HCT116 (cell line): ENCODE measurements around the gene TEX22. TPM values are rescaled to one million over a fixed set of nuclear protein-coding genes. Genes with fewer than 3 reads are reported as not detected.

Source experiments
- ATAC-seq: fragments of 200-7000 bp; cut with Tn5 transposase; 2 replicates; pipeline ENCODE4 v1.9.1; 2020; ENCODE audit warnings: mild to moderate bottlenecking, moderate library complexity
- BruUV-seq: library from RNA; stranded (reverse); fragments of 400-500 nt; replicated peaks from 2 replicates; lab custom pipeline; 2021; lab: Mats Ljungman, UMichigan
- CTCF ChIA-PET: fragments of 300-600 bp; sonication (Branson Sonifier 250); formaldehyde crosslinking; loops from one replicate; lab custom pipeline; 2021; ENCODE audit warnings: antibody characterized with exemption; lab: Charles Lee
- POLR2A ChIA-PET: fragments of 300-600, 350-600 bp; sonication (Branson Sonifier 250); formaldehyde crosslinking; loops from one replicate; lab custom pipeline; 2021; ENCODE audit warnings: antibody characterized with exemption; lab: Charles Lee
- RAD21 ChIA-PET, 2 experiments: fragments of 300-600 bp; sonication (Branson Sonifier 250); formaldehyde crosslinking; loops; one replicate each; lab custom pipeline; 2023; ENCODE audit warnings: low total read pairs in 2 of 2; ENCODE audit not compliant: uncharacterized antibody in 2 of 2, unreplicated experiment in 2 of 2, low non-redundant PET in 1 of 2; lab: Charles Lee
- DNase-seq: peaks from one replicate; pipeline ENCODE4 v3.0.0-alpha.2; 2010; ENCODE audit warnings: low read depth, low spot score
- H2AFZ ChIP-seq: fragments of 200-600 bp; shearing (Covaris generic), sonication (generic); 2 replicates; pipeline ENCODE4 v1.6.1; 2017; ENCODE audit warnings: low read depth, mixed run types, mixed read lengths, antibody characterized with exemption, low read length; ENCODE audit not compliant: poor library complexity, severe bottlenecking
- H3K27ac ChIP-seq: 2 replicates; pipeline ENCODE4 v1.5.1; 2012; ENCODE audit warnings: low read depth, low read length
- H3K27me3 ChIP-seq: fragments of 200-600 bp; sonication (generic); 2 replicates; pipeline ENCODE4 v1.6.1; 2016; ENCODE audit warnings: mixed run types, low read length, mixed read lengths; ENCODE audit not compliant: insufficient read depth
- H3K36me3 ChIP-seq, 2 experiments: fragments of 200-500 bp in 1 of 2; fragments of 200-600 bp in 1 of 2; sonication (Bioruptor generic) in 1 of 2; sonication (generic) in 1 of 2; 2 replicates each; pipeline versions ENCODE4 v1.5.1 to v1.6.1; 2014 to 2016; ENCODE audit warnings: low read length in 2 of 2, inconsistent platforms in 1 of 2, mixed read lengths in 1 of 2, mixed run types in 1 of 2; ENCODE audit not compliant: insufficient read depth in 2 of 2, control insufficient read depth in 1 of 2
- H3K4me1 ChIP-seq, 2 experiments: fragments of 200-600 bp in 1 of 2; sonication (generic) in 1 of 2; 2 replicates each; pipeline versions ENCODE4 v1.5.1 to v1.6.1; 2012 to 2017; ENCODE audit warnings: low read length in 2 of 2, inconsistent platforms in 1 of 2, mild to moderate bottlenecking in 1 of 2, mixed read lengths in 1 of 2, mixed run types in 1 of 2, moderate library complexity in 1 of 2; ENCODE audit not compliant: insufficient read depth in 2 of 2, control insufficient read depth in 1 of 2
- H3K4me2 ChIP-seq: fragments of 200-600 bp; sonication (generic); 2 replicates; pipeline ENCODE4 v1.6.1; 2017; ENCODE audit warnings: mixed run types, low read length, mixed read lengths
- H3K4me3 ChIP-seq, 2 experiments: fragments of 200-600 bp in 1 of 2; sonication (generic) in 1 of 2; replicated peaks in 1 of 2; 2 replicates each; pipeline ENCODE4 v1.5.1; 2011 to 2016; ENCODE audit warnings: low read length in 2 of 2, control low read depth in 1 of 2, low read depth in 1 of 2, mild to moderate bottlenecking in 1 of 2, mixed read lengths in 1 of 2, mixed run types in 1 of 2
- H3K79me2 ChIP-seq: fragments of 200-600 bp; sonication (generic); 2 replicates; pipeline ENCODE4 v1.6.1; 2017; ENCODE audit warnings: mild to moderate bottlenecking, mixed run types, low read length, moderate library complexity, mixed read lengths; ENCODE audit not compliant: insufficient read depth
- H3K9ac ChIP-seq: fragments of 200-600 bp; sonication (generic); 2 replicates; pipeline ENCODE4 v1.6.1; 2016; ENCODE audit warnings: low read length, mixed read lengths
- H3K9me2 ChIP-seq: fragments of 200-600 bp; sonication (generic), shearing (Covaris generic); 2 replicates; pipeline ENCODE4 v1.6.1; 2017; ENCODE audit warnings: mixed run types, mild to moderate bottlenecking, moderate library complexity; ENCODE audit not compliant: insufficient read depth
- H3K9me3 ChIP-seq, 2 experiments: fragments of 200-500 bp in 1 of 2; fragments of 200-600 bp in 1 of 2; sonication (Bioruptor generic) in 1 of 2; sonication (generic) in 1 of 2; 2 replicates each; pipeline ENCODE4 v1.6.1; 2014 to 2017; ENCODE audit warnings: low read length in 2 of 2, mixed read lengths in 2 of 2, inconsistent platforms in 1 of 2, low read depth in 1 of 2, mild to moderate bottlenecking in 1 of 2, mixed run types in 1 of 2, moderate library complexity in 1 of 2; ENCODE audit not compliant: control insufficient read depth in 1 of 2, insufficient read depth in 1 of 2
- H4K20me1 ChIP-seq: fragments of 200-600 bp; sonication (generic), shearing (Covaris generic); 2 replicates; pipeline ENCODE4 v1.6.1; 2017; ENCODE audit warnings: mixed run types, mild to moderate bottlenecking, moderate library complexity; ENCODE audit not compliant: insufficient read depth
- EZH2phosphoT487 ChIP-seq: fragments of 200-600 bp; IDR thresholded peaks from 2 replicates; pipeline ENCODE4 v1.6.1; 2018; ENCODE audit warnings: antibody characterized with exemption, borderline replicate concordance
- FOSL1 ChIP-seq: IDR thresholded peaks from 2 replicates; pipeline ENCODE4 v1.6.1; 2012; ENCODE audit warnings: low read depth
- POLR2AphosphoS5 ChIP-seq: IDR thresholded peaks from 2 replicates; pipeline ENCODE4 v1.6.1; 2011; ENCODE audit warnings: mild to moderate bottlenecking, low read depth, low read length, moderate library complexity
- SP1 ChIP-seq: IDR thresholded peaks from 2 replicates; pipeline ENCODE4 v1.6.1; 2012; ENCODE audit warnings: low read depth
- SRF ChIP-seq: IDR thresholded peaks from 2 replicates; pipeline ENCODE4 v1.6.1; 2012; ENCODE audit warnings: low read depth
- intact Hi-C: fragments of 100-400 bp; cut with micrococcal nuclease; formaldehyde crosslinking; loops from 2 replicates; pipeline ENCODE4 v1.10.0; 2022
- total RNA-seq: library from RNA; stranded (reverse); gene quantifications from one replicate; pipeline ENCODE4 v1.2.1, GENCODE V29; 2021; ENCODE audit not compliant: unreplicated experiment
- TF ChIP-seq, protein P1 (sequence below): IDR thresholded peaks from 2 replicates; pipeline ENCODE4 v1.6.1; 2012; ENCODE audit warnings: low read depth
- TF ChIP-seq, protein P2 (sequence below), 3 experiments: fragments of 200-600 bp in 1 of 3; sonication (generic) in 1 of 3; IDR thresholded peaks in 2 of 3; conservative IDR thresholded peaks in 1 of 3; 2 replicates each; pipeline ENCODE4 v1.5.1; 2012 to 2017; ENCODE audit warnings: low read depth in 2 of 3, low read length in 2 of 3, antibody characterized with exemption in 1 of 3, borderline replicate concordance in 1 of 3, control low read depth in 1 of 3, mild to moderate bottlenecking in 1 of 3, mixed read lengths in 1 of 3, mixed run types in 1 of 3, moderate library complexity in 1 of 3; ENCODE audit not compliant: insufficient read depth in 1 of 3

The TEX22 gene
- total RNA-seq, 1 experiment from 2014 or later, result 3.8 TPM

DNA sequence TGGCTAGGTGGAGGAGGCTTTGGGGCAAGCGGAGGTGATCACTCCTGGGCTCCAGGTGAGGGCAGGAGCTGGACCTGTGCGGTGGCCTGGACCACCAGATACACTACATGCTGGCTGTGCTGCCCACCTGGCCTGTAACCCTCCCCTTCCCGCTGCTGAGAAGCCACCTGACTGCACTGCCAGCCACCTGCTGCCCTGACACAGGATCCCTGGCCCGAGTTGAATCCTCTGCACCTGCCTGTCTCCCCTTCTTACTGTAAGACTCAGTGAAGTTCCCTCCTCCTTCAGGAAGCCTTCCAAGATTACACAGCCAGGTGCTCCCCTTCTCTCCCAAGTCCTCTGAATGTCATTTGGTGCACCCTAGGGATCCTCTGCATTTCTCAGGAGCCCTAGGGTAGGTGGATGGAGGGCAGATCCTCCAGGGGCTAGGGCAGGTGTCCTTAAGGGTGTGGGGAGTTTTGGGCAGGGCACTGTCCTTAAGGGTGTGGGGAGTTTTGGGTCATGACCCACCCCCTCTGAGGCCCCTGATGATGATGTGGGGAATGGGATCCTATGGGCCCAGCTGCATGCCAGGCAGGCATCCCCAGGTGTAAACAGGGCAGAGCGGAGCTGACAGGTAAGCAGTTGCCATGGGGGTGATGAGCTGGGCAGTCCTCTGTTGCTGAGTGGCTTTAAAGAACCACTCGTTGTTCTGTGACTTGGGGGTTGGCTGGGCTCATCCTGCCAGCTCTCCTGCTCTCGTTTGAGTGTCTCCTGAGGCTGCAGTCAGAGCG is 14.6 kb downstream of the TEX22 start:
- no peak overlapping the region for H3K4me2 ChIP-seq
- TF ChIP-seq, protein P1, sequence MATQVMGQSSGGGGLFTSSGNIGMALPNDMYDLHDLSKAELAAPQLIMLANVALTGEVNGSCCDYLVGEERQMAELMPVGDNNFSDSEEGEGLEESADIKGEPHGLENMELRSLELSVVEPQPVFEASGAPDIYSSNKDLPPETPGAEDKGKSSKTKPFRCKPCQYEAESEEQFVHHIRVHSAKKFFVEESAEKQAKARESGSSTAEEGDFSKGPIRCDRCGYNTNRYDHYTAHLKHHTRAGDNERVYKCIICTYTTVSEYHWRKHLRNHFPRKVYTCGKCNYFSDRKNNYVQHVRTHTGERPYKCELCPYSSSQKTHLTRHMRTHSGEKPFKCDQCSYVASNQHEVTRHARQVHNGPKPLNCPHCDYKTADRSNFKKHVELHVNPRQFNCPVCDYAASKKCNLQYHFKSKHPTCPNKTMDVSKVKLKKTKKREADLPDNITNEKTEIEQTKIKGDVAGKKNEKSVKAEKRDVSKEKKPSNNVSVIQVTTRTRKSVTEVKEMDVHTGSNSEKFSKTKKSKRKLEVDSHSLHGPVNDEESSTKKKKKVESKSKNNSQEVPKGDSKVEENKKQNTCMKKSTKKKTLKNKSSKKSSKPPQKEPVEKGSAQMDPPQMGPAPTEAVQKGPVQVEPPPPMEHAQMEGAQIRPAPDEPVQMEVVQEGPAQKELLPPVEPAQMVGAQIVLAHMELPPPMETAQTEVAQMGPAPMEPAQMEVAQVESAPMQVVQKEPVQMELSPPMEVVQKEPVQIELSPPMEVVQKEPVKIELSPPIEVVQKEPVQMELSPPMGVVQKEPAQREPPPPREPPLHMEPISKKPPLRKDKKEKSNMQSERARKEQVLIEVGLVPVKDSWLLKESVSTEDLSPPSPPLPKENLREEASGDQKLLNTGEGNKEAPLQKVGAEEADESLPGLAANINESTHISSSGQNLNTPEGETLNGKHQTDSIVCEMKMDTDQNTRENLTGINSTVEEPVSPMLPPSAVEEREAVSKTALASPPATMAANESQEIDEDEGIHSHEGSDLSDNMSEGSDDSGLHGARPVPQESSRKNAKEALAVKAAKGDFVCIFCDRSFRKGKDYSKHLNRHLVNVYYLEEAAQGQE, result no peak
- TF ChIP-seq SRF (no peak), FOSL1 (no peak), EZH2phosphoT487 (no peak), SP1 (no peak), POLR2AphosphoS5 (no peak)
- TF ChIP-seq, protein P2, sequence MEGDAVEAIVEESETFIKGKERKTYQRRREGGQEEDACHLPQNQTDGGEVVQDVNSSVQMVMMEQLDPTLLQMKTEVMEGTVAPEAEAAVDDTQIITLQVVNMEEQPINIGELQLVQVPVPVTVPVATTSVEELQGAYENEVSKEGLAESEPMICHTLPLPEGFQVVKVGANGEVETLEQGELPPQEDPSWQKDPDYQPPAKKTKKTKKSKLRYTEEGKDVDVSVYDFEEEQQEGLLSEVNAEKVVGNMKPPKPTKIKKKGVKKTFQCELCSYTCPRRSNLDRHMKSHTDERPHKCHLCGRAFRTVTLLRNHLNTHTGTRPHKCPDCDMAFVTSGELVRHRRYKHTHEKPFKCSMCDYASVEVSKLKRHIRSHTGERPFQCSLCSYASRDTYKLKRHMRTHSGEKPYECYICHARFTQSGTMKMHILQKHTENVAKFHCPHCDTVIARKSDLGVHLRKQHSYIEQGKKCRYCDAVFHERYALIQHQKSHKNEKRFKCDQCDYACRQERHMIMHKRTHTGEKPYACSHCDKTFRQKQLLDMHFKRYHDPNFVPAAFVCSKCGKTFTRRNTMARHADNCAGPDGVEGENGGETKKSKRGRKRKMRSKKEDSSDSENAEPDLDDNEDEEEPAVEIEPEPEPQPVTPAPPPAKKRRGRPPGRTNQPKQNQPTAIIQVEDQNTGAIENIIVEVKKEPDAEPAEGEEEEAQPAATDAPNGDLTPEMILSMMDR (IDR thresholded peaks at IDR 0.05 in 2 of 3, conservative IDR thresholded peaks at IDR 0.05 in 1 of 3; ENCODE audit: borderline replicate concordance in 1 of 3, insufficient read depth in 1 of 3, low read depth in 2 of 3, low read length in 2 of 3), result no peak
- no peaks in the 10 kb centered on the region for H3K27me3 ChIP-seq
- peaks cover 16 to 20% of the 10 kb centered on the region in 2 experiments for H3K4me1 ChIP-seq
- H2AFZ ChIP-seq, result no peak overlapping the region
- ChIA-PET CTCF (no interaction called here), POLR2A (no interaction called here), RAD21 (no interaction called here)
- intact Hi-C loops, result no loop called here
- no peaks in the 10 kb centered on the region for H3K36me3 ChIP-seq
- H3K9ac ChIP-seq, result no peak overlapping the region
- BruUV-seq, result no TSS peak
- H3K79me2 ChIP-seq, result no peaks in the 10 kb centered on the region
- no peak for DNase-seq
- no peak overlapping the region for H3K27ac ChIP-seq
- no peaks in the 10 kb centered on the region for H3K9me2 ChIP-seq
- ATAC-seq, result no peak
- no peaks in the 10 kb centered on the region for H3K9me3 ChIP-seq
- H4K20me1 ChIP-seq, result no peaks in the 10 kb centered on the region
- no peak overlapping the region for H3K4me3 ChIP-seq
